A673 (cell line): Measurements from ENCODE around the gene PNPLA3.

ENCODE experiments used
- EZH2 ChIP-seq: fragments of 200-600 bp; sonication (generic); IDR thresholded peaks from 2 replicates; pipeline ENCODE4 v1.6.1; 2017; ENCODE audit warnings: borderline replicate concordance, low read depth, mild to moderate bottlenecking, mixed read lengths, antibody characterized with exemption, low read length; ENCODE audit not compliant: poor library complexity, severe bottlenecking
- TF ChIP-seq, protein P1 (sequence below): fragments of 300-800, 200-600 bp; sonication (generic); conservative IDR thresholded peaks from 2 replicates; pipeline ENCODE4 v1.5.1; 2017; ENCODE audit warnings: low read depth, mild to moderate bottlenecking, antibody characterized with exemption, low read length, moderate library complexity, mixed read lengths

DNA sequence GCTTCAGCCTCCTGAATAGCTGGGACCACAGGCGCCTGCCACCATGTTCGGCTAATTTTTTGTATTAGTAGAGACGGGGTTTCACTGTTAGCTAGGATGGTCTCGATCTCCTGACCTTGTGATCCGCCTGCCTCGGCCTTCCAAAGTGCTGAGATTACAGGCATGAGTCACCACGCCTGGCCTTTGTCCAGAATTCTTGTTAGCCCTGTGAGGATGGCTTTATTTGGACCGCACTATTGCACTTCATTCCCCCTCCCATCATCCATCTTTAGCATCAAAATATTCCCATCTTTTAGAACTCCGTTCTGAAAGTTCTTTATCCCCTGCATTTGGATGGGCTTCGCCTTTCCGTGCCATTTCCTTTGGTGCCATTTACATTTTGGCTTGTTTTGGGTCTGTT lies 34.3 kb downstream of the PNPLA3 start:
- TF ChIP-seq EZH2, result no peak
- TF ChIP-seq, protein P1, sequence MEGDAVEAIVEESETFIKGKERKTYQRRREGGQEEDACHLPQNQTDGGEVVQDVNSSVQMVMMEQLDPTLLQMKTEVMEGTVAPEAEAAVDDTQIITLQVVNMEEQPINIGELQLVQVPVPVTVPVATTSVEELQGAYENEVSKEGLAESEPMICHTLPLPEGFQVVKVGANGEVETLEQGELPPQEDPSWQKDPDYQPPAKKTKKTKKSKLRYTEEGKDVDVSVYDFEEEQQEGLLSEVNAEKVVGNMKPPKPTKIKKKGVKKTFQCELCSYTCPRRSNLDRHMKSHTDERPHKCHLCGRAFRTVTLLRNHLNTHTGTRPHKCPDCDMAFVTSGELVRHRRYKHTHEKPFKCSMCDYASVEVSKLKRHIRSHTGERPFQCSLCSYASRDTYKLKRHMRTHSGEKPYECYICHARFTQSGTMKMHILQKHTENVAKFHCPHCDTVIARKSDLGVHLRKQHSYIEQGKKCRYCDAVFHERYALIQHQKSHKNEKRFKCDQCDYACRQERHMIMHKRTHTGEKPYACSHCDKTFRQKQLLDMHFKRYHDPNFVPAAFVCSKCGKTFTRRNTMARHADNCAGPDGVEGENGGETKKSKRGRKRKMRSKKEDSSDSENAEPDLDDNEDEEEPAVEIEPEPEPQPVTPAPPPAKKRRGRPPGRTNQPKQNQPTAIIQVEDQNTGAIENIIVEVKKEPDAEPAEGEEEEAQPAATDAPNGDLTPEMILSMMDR, result no peak
